HepG2 (cell line): ENCODE results near the gene NUBP2. TPM values are rescaled to one million over a fixed set of nuclear protein-coding genes. Genes with fewer than 3 reads are reported as not detected.

Experiments
- CREM ChIP-seq, 2 experiments: sonication (generic) in 1 of 2; formaldehyde crosslinking in 1 of 2; IDR thresholded peaks; 2 replicates each; pipeline versions ENCODE4 v1.4.0 to v1.6.1; 2016 to 2020; ENCODE audit warnings: antibody characterized with exemption in 1 of 2, mild to moderate bottlenecking in 1 of 2, missing genetic modification reagents in 1 of 2
- E2F2 ChIP-seq: sonication (generic); formaldehyde crosslinking; IDR thresholded peaks from 2 replicates; pipeline ENCODE4 v1.4.0; 2020; ENCODE audit warnings: missing genetic modification reagents, borderline replicate concordance
- HOXA3 ChIP-seq: sonication (generic); formaldehyde crosslinking; IDR thresholded peaks from 2 replicates; pipeline ENCODE4 v1.5.0; 2020; ENCODE audit warnings: missing genetic modification reagents
- NCOA5 ChIP-seq: sonication (generic); formaldehyde crosslinking; IDR thresholded peaks from 2 replicates; pipeline ENCODE4 v1.4.0; 2020; ENCODE audit warnings: missing genetic modification reagents
- NFIC ChIP-seq: IDR thresholded peaks from 2 replicates; pipeline ENCODE4 v1.6.1; 2012; ENCODE audit warnings: mild to moderate bottlenecking, low read length, inconsistent platforms
- ONECUT2 ChIP-seq: sonication (generic); formaldehyde crosslinking; IDR thresholded peaks from 2 replicates; pipeline ENCODE4 v1.4.0; 2020; ENCODE audit warnings: missing genetic modification reagents
- PTBP1 ChIP-seq: fragments of 200-400 bp; formaldehyde crosslinking; IDR thresholded peaks from 2 replicates; pipeline ENCODE4 v1.6.1; 2018; ENCODE audit warnings: low read length, low read depth; ENCODE audit not compliant: poor library complexity, severe bottlenecking
- REL ChIP-seq: sonication (generic); formaldehyde crosslinking; conservative IDR thresholded peaks from 2 replicates; pipeline ENCODE4 v1.8.0; 2022; ENCODE audit warnings: mild to moderate bottlenecking, missing genetic modification reagents, moderate library complexity
- RELA ChIP-seq: sonication (generic); formaldehyde crosslinking; IDR thresholded peaks from 2 replicates; pipeline ENCODE4 v1.4.0; 2020; ENCODE audit warnings: missing genetic modification reagents
- RFX3 ChIP-seq: IDR thresholded peaks from 2 replicates; pipeline ENCODE4 v1.6.1; 2016; ENCODE audit warnings: missing biosample characterization, missing genetic modification reagents
- TEAD2 ChIP-seq: sonication (generic); formaldehyde crosslinking; IDR thresholded peaks from 2 replicates; pipeline ENCODE4 v1.9.0; 2021; ENCODE audit warnings: missing genetic modification reagents
- THAP8 ChIP-seq: sonication (generic); formaldehyde crosslinking; IDR thresholded peaks from 2 replicates; pipeline ENCODE4 v1.5.1; 2020; ENCODE audit warnings: missing genetic modification reagents, mild to moderate bottlenecking, borderline replicate concordance
- ZHX1 ChIP-seq: sonication (generic); formaldehyde crosslinking; IDR thresholded peaks from 2 replicates; pipeline ENCODE4 v1.8.1; 2022; ENCODE audit warnings: low read depth, mild to moderate bottlenecking, missing genetic modification reagents
- ZNF230 ChIP-seq: sonication (generic); formaldehyde crosslinking; IDR thresholded peaks from 2 replicates; pipeline ENCODE4 v1.4.0; 2020; ENCODE audit warnings: mild to moderate bottlenecking, missing genetic modification reagents
- ZNF335 ChIP-seq: sonication (generic); formaldehyde crosslinking; IDR thresholded peaks from 2 replicates; pipeline ENCODE4 v1.4.0; 2020; ENCODE audit warnings: missing genetic modification reagents
- ZNF431 ChIP-seq: sonication (generic); formaldehyde crosslinking; IDR thresholded peaks from 2 replicates; pipeline ENCODE4 v1.9.0; 2022; ENCODE audit warnings: missing genetic modification reagents, low read depth, mild to moderate bottlenecking, borderline replicate concordance
- ZSCAN30 ChIP-seq: sonication (generic); formaldehyde crosslinking; IDR thresholded peaks from 2 replicates; pipeline ENCODE4 v1.5.0; 2020; ENCODE audit warnings: mild to moderate bottlenecking, missing genetic modification reagents
- polyA plus RNA-seq, 8 experiments: library from polyadenylated mRNA; depleted of rRNA in 3 of 8; stranded (reverse) in 7 of 8; unstranded in 1 of 8; fragments of >200 nt; fragmentation: Illumina TruSeq in 4 of 8; extraction: Trizol in 4 of 8; gene quantifications; 2 replicates each; pipeline versions ENCODE4 v1.2.1 to v1.2.3, GENCODE V29; 2011 to 2016; ENCODE audit warnings: low read depth in 4 of 8, missing spikeins in 1 of 8, mixed read lengths in 1 of 8; ENCODE audit not compliant: insufficient read depth in 1 of 8
- total RNA-seq, 5 experiments: library from RNA; depleted of rRNA; stranded (reverse); fragments of >200 nt; fragmentation: Illumina TruSeq; extraction: Trizol; gene quantifications; 2 replicates each; pipeline ENCODE4 v1.2.3, GENCODE V29; 2016; ENCODE audit warnings: low read depth in 1 of 5
- TF ChIP-seq, protein P1 (sequence below): sonication (generic); formaldehyde crosslinking; IDR thresholded peaks from 2 replicates; pipeline ENCODE4 v1.5.1; 2020; ENCODE audit warnings: missing genetic modification reagents, mild to moderate bottlenecking, borderline replicate concordance
- TF ChIP-seq, protein P2 (sequence below): sonication (generic); formaldehyde crosslinking; IDR thresholded peaks from 2 replicates; pipeline ENCODE4 v1.4.0; 2020; ENCODE audit warnings: missing genetic modification reagents, borderline replicate concordance

NUBP2 gene
- total and polyA plus RNA-seq, 2 of the 13 experiments (the other 11 are each of a cell fraction or from before 2014, with no cell fraction given), result 25.7 to 61.5 TPM

DNA sequence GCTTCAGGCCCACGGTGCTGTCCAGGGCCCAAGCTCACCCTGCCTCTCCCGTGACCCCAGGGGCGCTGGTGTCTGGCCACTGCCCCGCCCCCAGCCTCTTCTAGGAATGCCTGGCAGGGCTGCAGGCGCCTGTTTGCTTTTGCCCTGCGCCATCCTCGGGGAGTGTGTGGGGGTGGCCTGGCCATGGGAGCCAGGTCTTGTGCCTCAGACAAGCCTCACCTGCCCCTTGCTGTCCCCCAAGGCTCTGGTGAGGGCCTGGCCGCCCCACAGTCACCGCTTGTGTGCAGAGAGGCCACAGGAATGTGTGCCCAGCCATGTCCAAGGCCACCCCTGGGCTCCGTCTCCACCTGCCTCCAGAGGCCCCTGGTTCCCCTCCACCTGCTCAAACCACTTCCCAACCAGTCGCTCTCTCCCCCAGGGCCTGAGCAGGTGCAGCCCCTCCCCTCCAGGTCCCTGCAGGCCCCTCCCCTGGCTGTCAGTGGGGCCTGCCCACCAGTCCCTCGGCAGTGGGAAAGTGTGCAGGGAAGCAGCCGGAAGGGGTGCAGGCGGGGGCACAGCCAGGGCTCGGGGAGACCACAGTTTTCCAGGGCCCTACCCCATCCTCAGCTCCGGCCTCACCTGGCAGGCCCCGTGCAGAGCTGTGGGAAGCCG, 11.6 kb downstream of the NUBP2 start (continued):
- no peak for TF ChIP-seq E2F2 (CRISPR knock-in tag)
- TF ChIP-seq ZNF431, result no peak
- no peak for TF ChIP-seq REL
- TF ChIP-seq NFIC, result no peak
- TF ChIP-seq, protein P1, sequence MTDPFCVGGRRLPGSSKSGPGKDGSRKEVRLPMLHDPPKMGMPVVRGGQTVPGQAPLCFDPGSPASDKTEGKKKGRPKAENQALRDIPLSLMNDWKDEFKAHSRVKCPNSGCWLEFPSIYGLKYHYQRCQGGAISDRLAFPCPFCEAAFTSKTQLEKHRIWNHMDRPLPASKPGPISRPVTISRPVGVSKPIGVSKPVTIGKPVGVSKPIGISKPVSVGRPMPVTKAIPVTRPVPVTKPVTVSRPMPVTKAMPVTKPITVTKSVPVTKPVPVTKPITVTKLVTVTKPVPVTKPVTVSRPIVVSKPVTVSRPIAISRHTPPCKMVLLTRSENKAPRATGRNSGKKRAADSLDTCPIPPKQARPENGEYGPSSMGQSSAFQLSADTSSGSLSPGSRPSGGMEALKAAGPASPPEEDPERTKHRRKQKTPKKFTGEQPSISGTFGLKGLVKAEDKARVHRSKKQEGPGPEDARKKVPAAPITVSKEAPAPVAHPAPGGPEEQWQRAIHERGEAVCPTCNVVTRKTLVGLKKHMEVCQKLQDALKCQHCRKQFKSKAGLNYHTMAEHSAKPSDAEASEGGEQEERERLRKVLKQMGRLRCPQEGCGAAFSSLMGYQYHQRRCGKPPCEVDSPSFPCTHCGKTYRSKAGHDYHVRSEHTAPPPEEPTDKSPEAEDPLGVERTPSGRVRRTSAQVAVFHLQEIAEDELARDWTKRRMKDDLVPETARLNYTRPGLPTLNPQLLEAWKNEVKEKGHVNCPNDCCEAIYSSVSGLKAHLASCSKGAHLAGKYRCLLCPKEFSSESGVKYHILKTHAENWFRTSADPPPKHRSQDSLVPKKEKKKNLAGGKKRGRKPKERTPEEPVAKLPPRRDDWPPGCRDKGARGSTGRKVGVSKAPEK (CRISPR knock-in tag), result no peak
- no peak for TF ChIP-seq ONECUT2 (CRISPR knock-in tag)
- TF ChIP-seq ZHX1 (CRISPR knock-in tag), result no peak
- no peak for TF ChIP-seq RELA (CRISPR knock-in tag)
- no peak for TF ChIP-seq TEAD2
- TF ChIP-seq ZNF230 (CRISPR knock-in tag), result 0 out of 2 replicates have a peak, but pooled peaks have one; percentile 22
- TF ChIP-seq NCOA5 (CRISPR knock-in tag), result no peak
- TF ChIP-seq HOXA3, result peak; percentile 44; the same call in 1 of the 2 replicates
- no peak for TF ChIP-seq PTBP1
- no peak for TF ChIP-seq RFX3 (CRISPR knock-in tag)
- no peak for TF ChIP-seq ZSCAN30 (CRISPR knock-in tag)
- TF ChIP-seq, protein P2, sequence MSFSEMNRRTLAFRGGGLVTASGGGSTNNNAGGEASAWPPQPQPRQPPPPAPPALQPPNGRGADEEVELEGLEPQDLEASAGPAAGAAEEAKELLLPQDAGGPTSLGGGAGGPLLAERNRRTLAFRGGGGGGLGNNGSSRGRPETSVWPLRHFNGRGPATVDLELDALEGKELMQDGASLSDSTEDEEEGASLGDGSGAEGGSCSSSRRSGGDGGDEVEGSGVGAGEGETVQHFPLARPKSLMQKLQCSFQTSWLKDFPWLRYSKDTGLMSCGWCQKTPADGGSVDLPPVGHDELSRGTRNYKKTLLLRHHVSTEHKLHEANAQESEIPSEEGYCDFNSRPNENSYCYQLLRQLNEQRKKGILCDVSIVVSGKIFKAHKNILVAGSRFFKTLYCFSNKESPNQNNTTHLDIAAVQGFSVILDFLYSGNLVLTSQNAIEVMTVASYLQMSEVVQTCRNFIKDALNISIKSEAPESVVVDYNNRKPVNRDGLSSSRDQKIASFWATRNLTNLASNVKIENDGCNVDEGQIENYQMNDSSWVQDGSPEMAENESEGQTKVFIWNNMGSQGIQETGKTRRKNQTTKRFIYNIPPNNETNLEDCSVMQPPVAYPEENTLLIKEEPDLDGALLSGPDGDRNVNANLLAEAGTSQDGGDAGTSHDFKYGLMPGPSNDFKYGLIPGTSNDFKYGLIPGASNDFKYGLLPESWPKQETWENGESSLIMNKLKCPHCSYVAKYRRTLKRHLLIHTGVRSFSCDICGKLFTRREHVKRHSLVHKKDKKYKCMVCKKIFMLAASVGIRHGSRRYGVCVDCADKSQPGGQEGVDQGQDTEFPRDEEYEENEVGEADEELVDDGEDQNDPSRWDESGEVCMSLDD (CRISPR knock-in tag), result peak; percentile 32; the same call in 1 of the 2 replicates
- TF ChIP-seq CREM (IDR thresholded peaks at IDR 0.05), result no peak
- TF ChIP-seq CREM (CRISPR knock-in tag; IDR thresholded peaks at IDR 0.05), result no peak
- no peak for TF ChIP-seq THAP8 (CRISPR knock-in tag)
- 0 out of 2 replicates have a peak, but pooled peaks have one; percentile 18 for TF ChIP-seq ZNF335 (CRISPR knock-in tag)
